Smooth muscle cell of the brain vasculature (primary cell): Measurements from ENCODE around the gene ZNF234.
"Not testable (repeated sequence)": the region's sequence is repeated elsewhere in the genome, so short reads cannot be mapped to it uniquely, and the experiment has no call there.

Source experiments
- DNase-seq: peaks from one replicate; pipeline ENCODE4 v3.0.0-alpha.2; 2012; ENCODE audit warnings: low read depth, low spot score

The ZNF234 gene

GRCh38 chr19:44180968-44181367 lies 39.6 kb downstream of the ZNF234 start:
- DNase-seq, result no peak

GRCh38 chr19:44182145-44182544 lies 40.8 kb downstream of the ZNF234 start:
- no peak for DNase-seq

- DNase-seq, result no peak
Observed at GRCh38 chr19:44190020-44190419, 48.7 kb downstream of the ZNF234 start.

- no peak for DNase-seq
Observed at GRCh38 chr19:44192127-44192526, 50.8 kb downstream of the ZNF234 start.

- DNase-seq, result no peak
Observed at GRCh38 chr19:44196772-44197171, 55.4 kb downstream of the ZNF234 start.

GRCh38 chr19:44202470-44202869 lies 61.1 kb downstream of the ZNF234 start:
- no peak for DNase-seq

- no peak for DNase-seq
Observed at GRCh38 chr19:44202974-44203373, 61.6 kb downstream of the ZNF234 start.

- not testable (repeated sequence) for DNase-seq
Observed at GRCh38 chr19:44203877-44204276, 62.5 kb downstream of the ZNF234 start.

GRCh38 chr19:44204772-44205171 lies 63.4 kb downstream of the ZNF234 start:
- DNase-seq, result no peak

GRCh38 chr19:44207126-44207803 lies 65.9 kb downstream of the ZNF234 start:
- DNase-seq, result peak; percentile 81
